Measurements from ENCODE around the gene ABHD17A. TPM values are rescaled to one million over a fixed set of nuclear protein-coding genes. Genes with fewer than 3 reads are reported as not detected.
"Not testable (repeated sequence)": the region's sequence is repeated elsewhere in the genome, so short reads cannot be mapped to it uniquely, and the experiment has no call there.

Gene ABHD17A
- polyA plus RNA-seq, 1 of the 3 experiments (the other 2 are of a cell fraction) = 61.1 TPM

DNA sequence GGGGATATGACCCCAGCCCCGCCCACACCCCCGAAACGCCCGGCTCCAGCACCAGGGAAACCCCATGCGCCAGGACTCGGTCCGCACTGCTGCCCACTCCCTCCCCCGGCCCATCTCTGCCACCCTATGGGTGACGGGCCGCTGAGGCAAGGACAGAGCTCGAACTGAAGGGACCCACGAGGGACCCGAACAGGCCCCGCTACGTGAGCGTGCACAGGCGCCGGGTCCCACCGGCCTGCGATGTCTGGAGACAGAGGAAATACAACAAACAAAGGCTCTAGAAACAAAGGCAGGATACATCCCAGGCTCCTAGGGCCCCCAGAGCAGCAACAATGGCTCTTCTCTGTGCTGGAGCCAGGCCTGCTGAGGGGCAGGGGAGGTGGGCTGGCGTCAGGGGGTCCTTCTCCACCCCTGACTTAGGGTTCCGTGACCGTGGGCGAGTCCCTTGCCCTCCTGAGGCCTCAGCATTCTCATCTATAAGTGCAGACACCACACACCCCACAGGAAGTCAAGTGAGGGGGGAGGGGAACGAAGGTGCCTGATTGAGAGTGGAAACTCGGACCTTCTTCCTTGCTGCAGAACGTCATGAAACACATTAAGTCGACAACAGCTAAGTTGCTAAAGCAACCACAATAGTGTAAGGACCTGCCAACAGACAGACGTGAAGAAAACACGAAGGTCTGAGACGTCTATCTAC lies 3.1 kb downstream of the ABHD17A start:
- peak overlapping the region; percentile 100; the same call in 1 of the 2 replicates for H3K4me2 ChIP-seq

DNA sequence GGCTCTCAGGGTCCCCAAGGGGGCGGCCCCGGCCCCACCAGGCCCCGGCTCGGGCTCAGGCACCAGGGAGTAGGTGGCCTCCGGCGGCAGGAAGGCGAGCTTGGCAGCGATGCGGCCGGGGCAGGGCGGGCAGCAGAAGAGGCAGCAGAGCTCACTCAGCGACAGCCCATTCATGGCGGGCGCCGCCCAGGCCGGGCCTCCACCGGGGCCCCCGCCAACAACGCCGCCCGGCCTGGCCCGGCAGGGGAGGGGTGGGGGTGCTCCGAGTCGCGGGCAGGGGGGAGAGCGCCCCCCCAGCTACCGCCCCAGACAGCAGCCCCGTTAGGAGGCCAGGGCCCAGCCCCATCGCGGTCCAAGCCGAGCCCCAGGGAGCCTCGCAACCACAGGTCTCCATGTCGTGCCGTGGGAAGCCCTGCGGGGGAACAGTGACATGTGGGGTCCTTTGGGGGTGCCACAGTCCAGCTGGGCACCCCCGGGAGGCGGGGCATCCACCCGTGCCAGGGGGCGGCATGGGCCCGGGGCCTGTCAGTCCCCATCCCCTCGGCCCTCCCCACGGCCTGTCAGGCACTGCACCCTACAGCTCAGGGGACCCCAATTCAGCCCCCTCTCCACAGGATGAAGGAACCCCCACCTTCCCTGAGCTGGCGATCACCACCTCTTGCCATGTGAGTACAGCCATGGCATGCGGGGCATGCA lies 3.8 kb downstream of the ABHD17A start:
- H3K27ac ChIP-seq (ENCODE audit: low read depth in 2 of 2, low read length in 1 of 2); DNase-seq; H2AFZ ChIP-seq (ENCODE audit: low read depth); H3K9me2 ChIP-seq; H3K27me3 ChIP-seq (ENCODE audit: insufficient read depth); CTCF ChIA-PET; H3K9ac ChIP-seq; H3K36me3 ChIP-seq (replicated peaks in 1 of 2; ENCODE audit: control insufficient read depth in 1 of 2, insufficient read depth in 2 of 2, low read length in 1 of 2); POLR2A ChIA-PET; H3F3A ChIP-seq (replicated peaks; ENCODE audit: insufficient read depth); H3K4me2 ChIP-seq; H3K9me3 ChIP-seq; H3K4me3 ChIP-seq (ENCODE audit: low read depth in 2 of 2, low read length in 1 of 2): not testable (repeated sequence)
- Histone ChIP-seq H3K79me2 (ENCODE audit: insufficient read depth) (peaks cover 46% of the 10 kb centered on the region), H4K20me1 (ENCODE audit: insufficient read depth) (peaks cover 40% of the 10 kb centered on the region), H3K4me1 (ENCODE audit: control insufficient read depth in 1 of 2, insufficient read depth in 2 of 2, low read depth in 1 of 2, low read length in 1 of 2) (peaks cover 6 to 24% of the 10 kb centered on the region in 2 experiments; a peak in 1 of 4 replicates)
- WGBS (ENCODE audit: low lambda C conversion rate) = 87% methylated on average over 6 of the region's 44 CpGs

More for the DNA sequence above, 3.1 kb downstream of the ABHD17A start:
- CTCF ChIA-PET = no interaction called here
- peaks cover 40% of the 10 kb centered on the region for H4K20me1 ChIP-seq (ENCODE audit: insufficient read depth)
- H3K36me3 ChIP-seq (replicated peaks in 1 of 2; ENCODE audit: control insufficient read depth in 1 of 2, insufficient read depth in 2 of 2, low read length in 1 of 2) = peaks cover 0 to 7% of the 10 kb centered on the region in 2 experiments
- TF ChIP-seq, protein P1, sequence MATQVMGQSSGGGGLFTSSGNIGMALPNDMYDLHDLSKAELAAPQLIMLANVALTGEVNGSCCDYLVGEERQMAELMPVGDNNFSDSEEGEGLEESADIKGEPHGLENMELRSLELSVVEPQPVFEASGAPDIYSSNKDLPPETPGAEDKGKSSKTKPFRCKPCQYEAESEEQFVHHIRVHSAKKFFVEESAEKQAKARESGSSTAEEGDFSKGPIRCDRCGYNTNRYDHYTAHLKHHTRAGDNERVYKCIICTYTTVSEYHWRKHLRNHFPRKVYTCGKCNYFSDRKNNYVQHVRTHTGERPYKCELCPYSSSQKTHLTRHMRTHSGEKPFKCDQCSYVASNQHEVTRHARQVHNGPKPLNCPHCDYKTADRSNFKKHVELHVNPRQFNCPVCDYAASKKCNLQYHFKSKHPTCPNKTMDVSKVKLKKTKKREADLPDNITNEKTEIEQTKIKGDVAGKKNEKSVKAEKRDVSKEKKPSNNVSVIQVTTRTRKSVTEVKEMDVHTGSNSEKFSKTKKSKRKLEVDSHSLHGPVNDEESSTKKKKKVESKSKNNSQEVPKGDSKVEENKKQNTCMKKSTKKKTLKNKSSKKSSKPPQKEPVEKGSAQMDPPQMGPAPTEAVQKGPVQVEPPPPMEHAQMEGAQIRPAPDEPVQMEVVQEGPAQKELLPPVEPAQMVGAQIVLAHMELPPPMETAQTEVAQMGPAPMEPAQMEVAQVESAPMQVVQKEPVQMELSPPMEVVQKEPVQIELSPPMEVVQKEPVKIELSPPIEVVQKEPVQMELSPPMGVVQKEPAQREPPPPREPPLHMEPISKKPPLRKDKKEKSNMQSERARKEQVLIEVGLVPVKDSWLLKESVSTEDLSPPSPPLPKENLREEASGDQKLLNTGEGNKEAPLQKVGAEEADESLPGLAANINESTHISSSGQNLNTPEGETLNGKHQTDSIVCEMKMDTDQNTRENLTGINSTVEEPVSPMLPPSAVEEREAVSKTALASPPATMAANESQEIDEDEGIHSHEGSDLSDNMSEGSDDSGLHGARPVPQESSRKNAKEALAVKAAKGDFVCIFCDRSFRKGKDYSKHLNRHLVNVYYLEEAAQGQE (IDR thresholded peaks at IDR 0.05; ENCODE audit: low read depth, low read length) = no peak
- TF ChIP-seq FOXJ3 (CRISPR knock-in tag; IDR thresholded peaks at IDR 0.05) (no peak), TAF1 (IDR thresholded peaks at IDR 0.05; ENCODE audit: borderline replicate concordance, low read depth, low read length) (no peak), RFX5 (IDR thresholded peaks at IDR 0.05; ENCODE audit: low read length) (no peak), RCOR1 (IDR thresholded peaks at IDR 0.05; ENCODE audit: low read length) (no peak), CHD2 (IDR thresholded peaks at IDR 0.05; ENCODE audit: low read length, partially characterized antibody) (no peak), TEAD4 (IDR thresholded peaks at IDR 0.05; ENCODE audit: borderline replicate concordance, insufficient read depth) (no peak), NRF1 (IDR thresholded peaks at IDR 0.05; ENCODE audit: low read depth, low read length) (no peak)
- TF ChIP-seq, protein P2, sequence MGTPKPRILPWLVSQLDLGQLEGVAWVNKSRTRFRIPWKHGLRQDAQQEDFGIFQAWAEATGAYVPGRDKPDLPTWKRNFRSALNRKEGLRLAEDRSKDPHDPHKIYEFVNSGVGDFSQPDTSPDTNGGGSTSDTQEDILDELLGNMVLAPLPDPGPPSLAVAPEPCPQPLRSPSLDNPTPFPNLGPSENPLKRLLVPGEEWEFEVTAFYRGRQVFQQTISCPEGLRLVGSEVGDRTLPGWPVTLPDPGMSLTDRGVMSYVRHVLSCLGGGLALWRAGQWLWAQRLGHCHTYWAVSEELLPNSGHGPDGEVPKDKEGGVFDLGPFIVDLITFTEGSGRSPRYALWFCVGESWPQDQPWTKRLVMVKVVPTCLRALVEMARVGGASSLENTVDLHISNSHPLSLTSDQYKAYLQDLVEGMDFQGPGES (IDR thresholded peaks at IDR 0.05; ENCODE audit: low read depth, low read length) = no peak
- TF ChIP-seq, protein P3, sequence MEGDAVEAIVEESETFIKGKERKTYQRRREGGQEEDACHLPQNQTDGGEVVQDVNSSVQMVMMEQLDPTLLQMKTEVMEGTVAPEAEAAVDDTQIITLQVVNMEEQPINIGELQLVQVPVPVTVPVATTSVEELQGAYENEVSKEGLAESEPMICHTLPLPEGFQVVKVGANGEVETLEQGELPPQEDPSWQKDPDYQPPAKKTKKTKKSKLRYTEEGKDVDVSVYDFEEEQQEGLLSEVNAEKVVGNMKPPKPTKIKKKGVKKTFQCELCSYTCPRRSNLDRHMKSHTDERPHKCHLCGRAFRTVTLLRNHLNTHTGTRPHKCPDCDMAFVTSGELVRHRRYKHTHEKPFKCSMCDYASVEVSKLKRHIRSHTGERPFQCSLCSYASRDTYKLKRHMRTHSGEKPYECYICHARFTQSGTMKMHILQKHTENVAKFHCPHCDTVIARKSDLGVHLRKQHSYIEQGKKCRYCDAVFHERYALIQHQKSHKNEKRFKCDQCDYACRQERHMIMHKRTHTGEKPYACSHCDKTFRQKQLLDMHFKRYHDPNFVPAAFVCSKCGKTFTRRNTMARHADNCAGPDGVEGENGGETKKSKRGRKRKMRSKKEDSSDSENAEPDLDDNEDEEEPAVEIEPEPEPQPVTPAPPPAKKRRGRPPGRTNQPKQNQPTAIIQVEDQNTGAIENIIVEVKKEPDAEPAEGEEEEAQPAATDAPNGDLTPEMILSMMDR (IDR thresholded peaks at IDR 0.05) = no peak
- H3K27ac ChIP-seq (ENCODE audit: low read depth in 2 of 2, low read length in 1 of 2) = no peak overlapping the region; a peak in 1 of 4 replicates
- POLR2A ChIA-PET = no interaction called here
- 89% methylated on average over 29 of the region's 31 CpGs for WGBS (ENCODE audit: low lambda C conversion rate)
- no peak overlapping the region for H3K4me3 ChIP-seq (ENCODE audit: low read depth in 2 of 2, low read length in 1 of 2)
- no peaks in the 10 kb centered on the region for H3K9me2 ChIP-seq
- no peaks in the 10 kb centered on the region for H3F3A ChIP-seq (replicated peaks; ENCODE audit: insufficient read depth)
- no peak overlapping the region for H3K9ac ChIP-seq
- no peaks in the 10 kb centered on the region for H3K9me3 ChIP-seq
- peaks cover 46% of the 10 kb centered on the region for H3K79me2 ChIP-seq (ENCODE audit: insufficient read depth)
- H3K4me1 ChIP-seq (ENCODE audit: control insufficient read depth in 1 of 2, insufficient read depth in 2 of 2, low read depth in 1 of 2, low read length in 1 of 2) = peaks cover 6 to 23% of the 10 kb centered on the region in 2 experiments; a peak in 1 of 4 replicates
- H2AFZ ChIP-seq (ENCODE audit: low read depth) = no peak overlapping the region
- no peaks in the 10 kb centered on the region for H3K27me3 ChIP-seq (ENCODE audit: insufficient read depth)
- DNase-seq = no peak
